DOHH2 (cell line): ENCODE data around the gene GMDS.

Experiments
- H3F3A ChIP-seq: fragments of 200-600 bp; sonication (generic), shearing (Covaris generic); 2 replicates; pipeline ENCODE4 v1.6.0; 2016; ENCODE audit warnings: antibody characterized with exemption, mild to moderate bottlenecking; ENCODE audit not compliant: control insufficient read depth, insufficient read depth
- H3K27ac ChIP-seq: fragments of 200-600 bp; sonication (generic); 2 replicates; pipeline ENCODE4 v1.5.1; 2014; ENCODE audit warnings: low read depth, mild to moderate bottlenecking, low read length, moderate library complexity
- H3K27me3 ChIP-seq: fragments of 200-600 bp; sonication (generic); 2 replicates; pipeline ENCODE4 v1.6.1; 2014; ENCODE audit warnings: mild to moderate bottlenecking, low read length, mixed read lengths; ENCODE audit not compliant: control insufficient read depth
- H3K36me3 ChIP-seq: fragments of 200-600 bp; sonication (generic); 2 replicates; pipeline ENCODE4 v1.6.1; 2014; ENCODE audit warnings: mild to moderate bottlenecking, low read length, moderate library complexity, mixed read lengths; ENCODE audit not compliant: control insufficient read depth
- H3K4me1 ChIP-seq: fragments of 200-600 bp; sonication (generic); 2 replicates; pipeline ENCODE4 v1.6.1; 2014; ENCODE audit warnings: mild to moderate bottlenecking, low read length, mixed read lengths; ENCODE audit not compliant: control insufficient read depth
- H3K4me2 ChIP-seq: fragments of 200-600 bp; sonication (generic); 2 replicates; pipeline ENCODE4 v1.6.0; 2014; ENCODE audit warnings: mild to moderate bottlenecking, low read length, moderate library complexity
- H3K4me3 ChIP-seq: fragments of 200-600 bp; sonication (generic); 2 replicates; pipeline ENCODE4 v1.5.1; 2014; ENCODE audit warnings: mild to moderate bottlenecking, low read length, mixed read lengths
- H3K79me2 ChIP-seq: fragments of 200-600 bp; sonication (generic); 2 replicates; pipeline ENCODE4 v1.6.1; 2014; ENCODE audit warnings: mild to moderate bottlenecking, low read length, mixed read lengths; ENCODE audit not compliant: control insufficient read depth
- H3K9me2 ChIP-seq: fragments of 200-600 bp; sonication (generic); replicated peaks from 2 replicates; pipeline ENCODE4 v1.6.1; 2014; ENCODE audit warnings: mild to moderate bottlenecking, low read length, mixed read lengths; ENCODE audit not compliant: control insufficient read depth
- H3K9me3 ChIP-seq: fragments of 200-600 bp; sonication (generic); 2 replicates; pipeline ENCODE4 v1.6.1; 2014; ENCODE audit warnings: antibody characterized with exemption, low read length, mixed read lengths; ENCODE audit not compliant: control insufficient read depth, insufficient read depth
- H4K20me1 ChIP-seq: fragments of 200-600 bp; sonication (generic); 2 replicates; pipeline ENCODE4 v1.6.0; 2014; ENCODE audit warnings: low read depth, mild to moderate bottlenecking, antibody characterized with exemption, low read length, moderate library complexity; ENCODE audit not compliant: control insufficient read depth, insufficient read depth
- CTCF ChIP-seq: fragments of 200-600 bp; sonication (generic); IDR thresholded peaks from one replicate; pipeline ENCODE4 v1.5.1; 2014; ENCODE audit warnings: antibody characterized with exemption, mild to moderate bottlenecking, low read depth, low read length; ENCODE audit not compliant: poor library complexity, severe bottlenecking
- EZH2phosphoT487 ChIP-seq: fragments of 200-600 bp; sonication (generic); IDR thresholded peaks from 2 replicates; pipeline ENCODE4 v1.6.1; 2017; ENCODE audit warnings: borderline replicate concordance, mild to moderate bottlenecking, antibody characterized with exemption, low read length, moderate library complexity, mixed read lengths

GMDS gene

DNA sequence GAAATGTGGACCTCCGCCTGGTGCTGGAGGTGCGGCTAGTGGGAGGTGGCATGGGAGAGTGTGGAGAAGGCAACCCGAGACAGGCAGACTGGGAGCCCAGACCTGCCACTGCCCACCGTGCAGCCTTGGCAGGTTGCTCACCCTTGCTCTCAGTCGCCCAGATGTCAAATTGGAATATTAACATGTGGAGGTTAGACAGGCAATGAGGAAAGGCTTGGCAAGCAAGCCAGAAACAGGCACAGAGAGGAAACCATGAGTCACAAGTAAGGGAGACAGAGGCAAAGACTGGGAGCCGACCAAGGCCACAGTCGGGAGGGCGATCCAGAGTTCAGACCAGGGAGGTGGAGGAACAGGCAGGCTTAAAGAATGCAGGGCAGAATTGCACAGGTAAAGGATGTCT is 457.5 kb downstream of the GMDS start:
- Histone ChIP-seq H3K27me3 (no peaks in the 10 kb centered on the region), H3K36me3 (no peaks in the 10 kb centered on the region), H3F3A (no peaks in the 10 kb centered on the region), H3K27ac (no peak overlapping the region), H3K9me3 (no peaks in the 10 kb centered on the region), H3K4me2 (no peak overlapping the region), H3K9me2 (no peaks in the 10 kb centered on the region), H3K79me2 (no peaks in the 10 kb centered on the region), H4K20me1 (no peaks in the 10 kb centered on the region), H3K4me1 (no peaks in the 10 kb centered on the region), H3K4me3 (no peak overlapping the region)
- TF ChIP-seq CTCF (no peak), EZH2phosphoT487 (no peak)

- Histone ChIP-seq H3K4me3 (no peak overlapping the region), H3K9me3 (no peaks in the 10 kb centered on the region), H3K36me3 (no peaks in the 10 kb centered on the region), H3F3A (no peaks in the 10 kb centered on the region), H4K20me1 (no peaks in the 10 kb centered on the region), H3K4me2 (no peak overlapping the region), H3K79me2 (no peaks in the 10 kb centered on the region), H3K9me2 (no peaks in the 10 kb centered on the region), H3K4me1 (no peaks in the 10 kb centered on the region), H3K27me3 (no peaks in the 10 kb centered on the region), H3K27ac (no peak overlapping the region)
- no peak for TF ChIP-seq CTCF
These were observed 458.7 kb downstream of the GMDS start for GRCh38 chr6:1786455-1787453.

DNA sequence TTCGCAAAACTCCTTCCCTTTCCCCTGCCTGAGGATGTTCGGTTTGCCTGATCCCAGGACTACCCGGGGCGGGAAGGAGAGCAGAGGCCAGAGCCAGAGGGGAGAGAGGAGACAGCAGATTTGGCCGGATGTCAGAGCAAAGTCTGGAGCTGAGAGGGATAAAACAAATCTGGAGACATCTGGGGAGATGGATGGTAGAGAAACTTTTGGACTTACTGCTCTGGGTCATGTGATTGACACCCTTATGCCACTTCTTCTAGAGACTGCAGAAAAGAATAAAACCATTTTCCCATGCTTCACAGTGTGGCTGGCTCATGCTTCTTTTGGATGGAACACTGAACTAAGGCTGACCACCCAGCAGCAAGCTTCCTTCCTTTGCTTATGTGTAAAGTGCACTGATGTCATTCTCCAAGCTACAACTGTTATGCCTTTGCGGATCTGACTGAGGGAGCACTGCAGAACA is 461.0 kb downstream of the GMDS start:
- Histone ChIP-seq H3F3A (no peaks in the 10 kb centered on the region), H3K4me1 (no peaks in the 10 kb centered on the region), H3K27ac (no peak overlapping the region), H3K4me3 (no peak overlapping the region), H3K4me2 (no peak overlapping the region), H3K9me3 (no peaks in the 10 kb centered on the region), H3K36me3 (no peaks in the 10 kb centered on the region), H3K79me2 (no peaks in the 10 kb centered on the region), H3K27me3 (no peaks in the 10 kb centered on the region), H3K9me2 (no peaks in the 10 kb centered on the region), H4K20me1 (no peaks in the 10 kb centered on the region)
- TF ChIP-seq CTCF (no peak), EZH2phosphoT487 (no peak)
